Activated CD8-positive, alpha-beta memory T cell treated with anti-CD3 and anti-CD28 coated beads, Interleukin-2, amount 50 U/mL, for 24 hours (primary cell): ENCODE measurements around the gene ABLIM1.

Experiments
- DNase-seq: peaks from one replicate; pipeline ENCODE4 v3.0.0-alpha.2; 2020; ENCODE audit errors: extremely low read depth

The ABLIM1 gene

GRCh38 chr10:114680543-114681117 is 22.6 kb upstream of the ABLIM1 start:
- DNase-seq, result no peak

GRCh38 chr10:114679552-114679951 is 21.5 kb upstream of the ABLIM1 start:
- DNase-seq, result no peak

GRCh38 chr10:114678820-114679219 is 20.7 kb upstream of the ABLIM1 start:
- DNase-seq, result no peak

- no peak for DNase-seq
These were observed 20.3 kb upstream of the ABLIM1 start for GRCh38 chr10:114678336-114678735.

- no peak for DNase-seq
These were observed 16.3 kb upstream of the ABLIM1 start for GRCh38 chr10:114674346-114674745.

- no peak for DNase-seq
These were observed 11.6 kb upstream of the ABLIM1 start for GRCh38 chr10:114669648-114670047.

GRCh38 chr10:114668375-114669080 is 10.5 kb upstream of the ABLIM1 start:
- no peak for DNase-seq

GRCh38 chr10:114665873-114666272 is 7.8 kb upstream of the ABLIM1 start:
- DNase-seq, result no peak

- no peak for DNase-seq
These were observed 7.3 kb upstream of the ABLIM1 start for GRCh38 chr10:114665406-114665805.

GRCh38 chr10:114664127-114664526 is 6.1 kb upstream of the ABLIM1 start:
- no peak for DNase-seq

GRCh38 chr10:114663626-114664025 is 5.6 kb upstream of the ABLIM1 start:
- no peak for DNase-seq

GRCh38 chr10:114662646-114663217 is 4.7 kb upstream of the ABLIM1 start:
- no peak for DNase-seq

- DNase-seq, result no peak
These were observed 3.3 kb upstream of the ABLIM1 start for GRCh38 chr10:114661212-114661880.

GRCh38 chr10:114655671-114656070 is 2.4 kb downstream of the ABLIM1 start:
- no peak for DNase-seq

GRCh38 chr10:114654822-114655575 is 3.1 kb downstream of the ABLIM1 start:
- no peak for DNase-seq

GRCh38 chr10:114653926-114654325 is 4.1 kb downstream of the ABLIM1 start:
- DNase-seq, result no peak

GRCh38 chr10:114652402-114653368 is 5.4 kb downstream of the ABLIM1 start:
- no peak for DNase-seq

- DNase-seq, result no peak
These were observed 7.2 kb downstream of the ABLIM1 start for GRCh38 chr10:114650831-114651230.

GRCh38 chr10:114650266-114650665 is 7.8 kb downstream of the ABLIM1 start:
- no peak for DNase-seq

- DNase-seq, result no peak
These were observed 8.7 kb downstream of the ABLIM1 start for GRCh38 chr10:114649217-114649903.
